ENCODE results near the gene LASP1.

DNA sequence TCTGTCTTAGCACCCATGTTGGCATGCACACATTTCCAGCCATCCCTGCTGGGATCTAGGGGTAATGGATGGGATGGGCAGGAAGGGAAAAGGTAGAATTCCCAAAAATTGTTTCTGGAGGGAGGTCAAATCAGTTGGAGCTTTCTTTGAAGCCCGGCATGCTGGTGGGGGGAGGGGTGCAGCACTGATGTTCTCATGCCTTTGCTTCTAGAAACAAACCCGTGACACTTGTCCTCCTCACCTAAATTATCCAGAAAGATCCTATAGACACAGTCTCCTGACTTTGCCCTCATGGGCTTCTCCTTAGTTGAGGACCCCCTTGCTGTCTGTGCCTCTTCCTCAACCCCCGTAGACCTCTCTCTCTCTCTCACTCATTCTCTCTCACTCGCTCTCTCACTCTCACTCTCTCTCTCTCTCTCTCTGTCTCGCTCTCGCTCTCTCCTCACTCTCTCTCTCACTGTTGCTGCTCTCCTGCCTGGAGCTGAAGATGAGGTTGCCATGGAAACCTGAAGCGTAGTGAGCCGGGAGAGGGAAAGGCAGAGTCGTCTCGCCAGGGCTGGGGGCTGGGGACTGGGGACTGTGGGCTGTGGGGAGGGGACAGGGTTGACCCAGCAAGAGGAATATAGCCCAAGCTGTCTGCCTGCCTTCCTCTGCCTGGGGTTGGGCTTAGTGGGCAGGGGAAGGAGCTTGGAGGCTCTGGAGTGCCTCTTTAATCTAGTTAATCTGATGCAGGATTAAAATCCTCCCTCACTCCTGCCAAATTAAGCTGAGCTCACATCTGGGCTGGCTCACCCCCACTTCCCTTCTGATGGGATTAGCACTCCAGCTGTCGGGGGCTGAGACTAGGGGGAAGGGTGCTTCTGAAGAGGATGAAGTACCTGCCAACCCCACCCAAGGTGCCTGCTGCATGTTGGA lies 16.1 kb downstream of the LASP1 start:
- TF ChIP-seq, protein P1, sequence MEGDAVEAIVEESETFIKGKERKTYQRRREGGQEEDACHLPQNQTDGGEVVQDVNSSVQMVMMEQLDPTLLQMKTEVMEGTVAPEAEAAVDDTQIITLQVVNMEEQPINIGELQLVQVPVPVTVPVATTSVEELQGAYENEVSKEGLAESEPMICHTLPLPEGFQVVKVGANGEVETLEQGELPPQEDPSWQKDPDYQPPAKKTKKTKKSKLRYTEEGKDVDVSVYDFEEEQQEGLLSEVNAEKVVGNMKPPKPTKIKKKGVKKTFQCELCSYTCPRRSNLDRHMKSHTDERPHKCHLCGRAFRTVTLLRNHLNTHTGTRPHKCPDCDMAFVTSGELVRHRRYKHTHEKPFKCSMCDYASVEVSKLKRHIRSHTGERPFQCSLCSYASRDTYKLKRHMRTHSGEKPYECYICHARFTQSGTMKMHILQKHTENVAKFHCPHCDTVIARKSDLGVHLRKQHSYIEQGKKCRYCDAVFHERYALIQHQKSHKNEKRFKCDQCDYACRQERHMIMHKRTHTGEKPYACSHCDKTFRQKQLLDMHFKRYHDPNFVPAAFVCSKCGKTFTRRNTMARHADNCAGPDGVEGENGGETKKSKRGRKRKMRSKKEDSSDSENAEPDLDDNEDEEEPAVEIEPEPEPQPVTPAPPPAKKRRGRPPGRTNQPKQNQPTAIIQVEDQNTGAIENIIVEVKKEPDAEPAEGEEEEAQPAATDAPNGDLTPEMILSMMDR (IDR thresholded peaks at IDR 0.05; ENCODE audit: control extremely low read depth in 1 of 3, insufficient read depth in 1 of 3, low read depth in 1 of 3, low read length in 3 of 3), result no peak
- TF ChIP-seq KDM5A (IDR thresholded peaks at IDR 0.05; ENCODE audit: low read length) (no peak), POLR2A (IDR thresholded peaks at IDR 0.05; ENCODE audit: control extremely low read depth in 1 of 2, low read depth in 2 of 2, low read length in 2 of 2) (no peak), POU5F1 (IDR thresholded peaks at IDR 0.05; ENCODE audit: low read depth, low read length) (no peak), JUN (IDR thresholded peaks at IDR 0.05; ENCODE audit: low read depth, low read length) (no peak), BRCA1 (IDR thresholded peaks at IDR 0.05; ENCODE audit: low read depth, low read length) (no peak), EP300 (IDR thresholded peaks at IDR 0.05; ENCODE audit: borderline replicate concordance in 1 of 2, low read depth in 2 of 2, low read length in 2 of 2) (no peak), RFX5 (IDR thresholded peaks at IDR 0.05; ENCODE audit: borderline replicate concordance, low read depth, low read length) (no peak), EZH2 (IDR thresholded peaks at IDR 0.05; ENCODE audit: low read depth, low read length, severe bottlenecking) (no peak), BACH1 (IDR thresholded peaks at IDR 0.05; ENCODE audit: low read length) (no peak), POLR2AphosphoS5 (IDR thresholded peaks at IDR 0.05; ENCODE audit: low read depth, low read length) (no peak)

Measured in H1 (cell line).